WI38 (cell line): Measurements from ENCODE around the gene RIPOR3.

Experiments used
- H3K4me3 ChIP-seq: 2 replicates; pipeline ENCODE4 v1.5.1; 2011; ENCODE audit warnings: low read depth, mild to moderate bottlenecking, control low read depth, low read length
- CTCF ChIP-seq: IDR thresholded peaks from 2 replicates; pipeline ENCODE4 v1.5.1; 2012; ENCODE audit warnings: low read depth, mild to moderate bottlenecking, control low read depth, low read length

RIPOR3 gene

GRCh38 chr20:50595433-50595895 lies 95.9 kb downstream of the RIPOR3 start:
- TF ChIP-seq CTCF: no peak
- no peak overlapping the region for H3K4me3 ChIP-seq

GRCh38 chr20:50594591-50595432 lies 96.5 kb downstream of the RIPOR3 start:
- no peak for TF ChIP-seq CTCF
- no peak overlapping the region for H3K4me3 ChIP-seq

GRCh38 chr20:50594231-50594590 lies 97.1 kb downstream of the RIPOR3 start:
- TF ChIP-seq CTCF: no peak
- no peak overlapping the region for H3K4me3 ChIP-seq

- H3K4me3 ChIP-seq: no peak overlapping the region
- TF ChIP-seq CTCF: no peak
Observed at GRCh38 chr20:50593005-50593335, 98.4 kb downstream of the RIPOR3 start.

GRCh38 chr20:50592282-50593004 lies 98.9 kb downstream of the RIPOR3 start:
- TF ChIP-seq CTCF: no peak
- H3K4me3 ChIP-seq: no peak overlapping the region

GRCh38 chr20:50591233-50591852 lies 100.0 kb downstream of the RIPOR3 start:
- H3K4me3 ChIP-seq: no peak overlapping the region
- no peak for TF ChIP-seq CTCF

GRCh38 chr20:50590348-50590664 lies 101.0 kb downstream of the RIPOR3 start:
- no peak for TF ChIP-seq CTCF
- no peak overlapping the region for H3K4me3 ChIP-seq
